Hepatocyte (in vitro differentiated cells): ENCODE results near the gene EXOC6B. TPM values are rescaled to one million over a fixed set of nuclear protein-coding genes. Genes with fewer than 3 reads are reported as not detected.

Experiments
- DNase-seq: peaks from one replicate; pipeline ENCODE4 v3.0.0-alpha.2; 2016; ENCODE audit warnings: low spot score
- H2AFZ ChIP-seq: fragments of 200-600 bp; sonication (generic); 2 replicates; pipeline ENCODE4 v1.6.0; 2016; ENCODE audit warnings: antibody characterized with exemption, mild to moderate bottlenecking
- H3K27ac ChIP-seq: fragments of 200-600 bp; sonication (generic); 2 replicates; pipeline ENCODE4 v1.5.1; 2016; ENCODE audit warnings: mild to moderate bottlenecking
- H3K27me3 ChIP-seq: fragments of 200-600 bp; sonication (generic); 2 replicates; pipeline ENCODE4 v1.6.1; 2016
- H3K36me3 ChIP-seq: fragments of 200-600 bp; sonication (generic); replicated peaks from 2 replicates; pipeline ENCODE4 v1.5.1; 2016; ENCODE audit warnings: low read depth; ENCODE audit not compliant: insufficient read depth
- H3K4me1 ChIP-seq: fragments of 200-600 bp; sonication (generic); 2 replicates; pipeline ENCODE4 v1.5.1; 2016; ENCODE audit warnings: mild to moderate bottlenecking, moderate library complexity; ENCODE audit not compliant: insufficient read depth
- H3K4me2 ChIP-seq: fragments of 200-600 bp; sonication (generic); 2 replicates; pipeline ENCODE4 v1.6.0; 2016
- H3K4me3 ChIP-seq: fragments of 200-600 bp; sonication (generic); 2 replicates; pipeline ENCODE4 v1.5.1; 2016; ENCODE audit warnings: mild to moderate bottlenecking
- H3K79me2 ChIP-seq: fragments of 200-600 bp; sonication (generic); 2 replicates; pipeline ENCODE4 v1.6.0; 2017; ENCODE audit warnings: mild to moderate bottlenecking
- H3K9me2 ChIP-seq: fragments of 200-600 bp; sonication (generic); replicated peaks from 2 replicates; pipeline ENCODE4 v1.6.0; 2017; ENCODE audit warnings: mild to moderate bottlenecking; ENCODE audit not compliant: insufficient read depth
- H3K9me3 ChIP-seq: fragments of 200-600 bp; sonication (generic); 2 replicates; pipeline ENCODE4 v1.5.1; 2016; ENCODE audit warnings: low read depth, mild to moderate bottlenecking
- H4K20me1 ChIP-seq: fragments of 200-600 bp; sonication (generic); 2 replicates; pipeline ENCODE4 v1.6.0; 2016; ENCODE audit warnings: mild to moderate bottlenecking; ENCODE audit not compliant: insufficient read depth, poor library complexity, severe bottlenecking
- CTCF ChIP-seq: fragments of 200-600 bp; sonication (generic); IDR thresholded peaks from 2 replicates; pipeline ENCODE4 v1.5.1; 2016; ENCODE audit warnings: antibody characterized with exemption, mild to moderate bottlenecking; ENCODE audit not compliant: poor library complexity
- EZH2 ChIP-seq: fragments of 200-600 bp; sonication (generic); IDR thresholded peaks from 2 replicates; pipeline ENCODE4 v1.6.1; 2016; ENCODE audit warnings: antibody characterized with exemption, mild to moderate bottlenecking, borderline replicate concordance
- EZH2phosphoT487 ChIP-seq: fragments of 200-600 bp; sonication (generic); IDR thresholded peaks from one replicate; pipeline ENCODE4 v1.6.1; 2018; ENCODE audit warnings: antibody characterized with exemption, mild to moderate bottlenecking, low read depth, moderate library complexity; ENCODE audit not compliant: unreplicated experiment, severe bottlenecking
- WGBS: methylation state at CpG from one replicate; pipeline ENCODE4 v1.1.6; 2016; ENCODE audit warnings: low lambda C conversion rate; ENCODE audit errors: missing lambda C conversion rate; 5-methylcytosine and 5-hydroxymethylcytosine counted together
- polyA plus RNA-seq: library from polyadenylated mRNA; unstranded; fragments of >200 nt; fragmentation: Nextera tagmentation; extraction: Ambion mirVana; gene quantifications from 2 replicates; pipeline ENCODE4 v1.2.1, GENCODE V29; 2016
- total RNA-seq: library from RNA; depleted of rRNA; stranded (reverse); fragments of >200 nt; gene quantifications from 2 replicates; pipeline ENCODE4 v1.2.3, GENCODE V29; 2014

EXOC6B gene
- total and polyA plus RNA-seq, 2 experiments from 2014 or later, result 11.8 to 36.2 TPM

DNA sequence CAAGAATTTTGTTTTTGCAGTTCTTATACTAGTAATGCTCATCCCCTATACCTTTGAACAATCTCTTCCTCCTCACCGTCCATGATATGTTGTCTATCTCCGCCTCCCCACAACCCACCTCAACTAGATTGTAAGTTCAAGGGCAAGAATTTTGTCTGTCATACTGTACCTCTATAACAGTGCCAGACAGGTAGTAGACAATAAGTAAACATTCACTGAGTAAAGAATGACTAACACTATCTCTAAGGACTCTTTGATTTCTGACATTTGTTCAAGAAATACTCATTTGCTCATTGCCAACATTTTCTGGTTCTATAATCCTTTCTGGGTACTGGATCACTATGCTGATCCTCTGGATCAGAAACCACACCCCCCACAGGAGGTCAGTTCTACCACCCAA is 82.4 kb downstream of the EXOC6B start:
- H3K9me2 ChIP-seq, result no peaks in the 10 kb centered on the region
- no peak overlapping the region for H3K4me2 ChIP-seq
- no peaks in the 10 kb centered on the region for H4K20me1 ChIP-seq
- no peak overlapping the region for H2AFZ ChIP-seq
- H3K27ac ChIP-seq, result no peak overlapping the region
- TF ChIP-seq CTCF, result no peak
- no peak for TF ChIP-seq EZH2
- no peak for TF ChIP-seq EZH2phosphoT487
- H3K36me3 ChIP-seq, result no peaks in the 10 kb centered on the region
- 95% methylated on average over 2 of the region's 2 CpGs for WGBS
- H3K4me1 ChIP-seq, result peaks cover 19% of the 10 kb centered on the region
- H3K9me3 ChIP-seq, result no peaks in the 10 kb centered on the region
- no peak overlapping the region for H3K4me3 ChIP-seq
- DNase-seq, result no peak
- peaks cover 13% of the 10 kb centered on the region for H3K79me2 ChIP-seq
- H3K27me3 ChIP-seq, result no peaks in the 10 kb centered on the region

- Histone ChIP-seq H3K4me1 (no peaks in the 10 kb centered on the region), H4K20me1 (no peaks in the 10 kb centered on the region), H3K9me2 (no peaks in the 10 kb centered on the region), H3K79me2 (peaks cover 2% of the 10 kb centered on the region), H3K27me3 (no peaks in the 10 kb centered on the region), H3K27ac (no peak overlapping the region), H3K9me3 (no peaks in the 10 kb centered on the region), H3K4me2 (no peak overlapping the region), H3K4me3 (no peak overlapping the region), H3K36me3 (no peaks in the 10 kb centered on the region), H2AFZ (no peak overlapping the region)
- no peak for DNase-seq
- no peak for TF ChIP-seq CTCF
- no peak for TF ChIP-seq EZH2
- no peak for TF ChIP-seq EZH2phosphoT487
Observed at GRCh38 chr2:72738096-72738495, 87.7 kb downstream of the EXOC6B start.

DNA sequence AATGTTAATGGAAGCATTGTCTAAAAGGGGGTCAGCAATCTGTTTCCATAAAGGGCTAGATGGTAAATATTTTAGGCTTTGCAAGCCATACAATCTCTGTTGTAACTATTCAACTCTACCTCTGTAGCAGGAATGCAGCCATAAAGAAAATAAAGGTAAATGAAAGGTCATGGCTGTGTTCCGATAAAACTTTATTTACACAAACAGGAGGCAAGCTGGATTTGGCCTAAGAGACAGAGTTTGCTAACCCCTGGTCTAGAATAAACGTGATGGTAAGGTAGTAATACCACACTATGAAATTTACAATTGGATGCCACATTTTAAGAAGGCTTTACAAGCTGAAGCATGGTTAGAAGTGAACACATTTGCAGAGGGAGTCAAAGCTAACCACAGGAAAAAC is 91.4 kb downstream of the EXOC6B start:
- no peaks in the 10 kb centered on the region for H3K9me3 ChIP-seq
- H3K79me2 ChIP-seq, result no peaks in the 10 kb centered on the region
- H3K27me3 ChIP-seq, result no peaks in the 10 kb centered on the region
- 81% methylated on average over 2 of the region's 2 CpGs for WGBS
- no peak for TF ChIP-seq CTCF
- no peak for TF ChIP-seq EZH2
- no peak for TF ChIP-seq EZH2phosphoT487
- H3K4me3 ChIP-seq, result no peak overlapping the region
- DNase-seq, result no peak
- no peak overlapping the region for H3K4me2 ChIP-seq
- no peak overlapping the region for H3K27ac ChIP-seq
- H3K9me2 ChIP-seq, result no peaks in the 10 kb centered on the region
- no peaks in the 10 kb centered on the region for H3K36me3 ChIP-seq
- no peaks in the 10 kb centered on the region for H3K4me1 ChIP-seq
- H2AFZ ChIP-seq, result no peak overlapping the region
- no peaks in the 10 kb centered on the region for H4K20me1 ChIP-seq

DNA sequence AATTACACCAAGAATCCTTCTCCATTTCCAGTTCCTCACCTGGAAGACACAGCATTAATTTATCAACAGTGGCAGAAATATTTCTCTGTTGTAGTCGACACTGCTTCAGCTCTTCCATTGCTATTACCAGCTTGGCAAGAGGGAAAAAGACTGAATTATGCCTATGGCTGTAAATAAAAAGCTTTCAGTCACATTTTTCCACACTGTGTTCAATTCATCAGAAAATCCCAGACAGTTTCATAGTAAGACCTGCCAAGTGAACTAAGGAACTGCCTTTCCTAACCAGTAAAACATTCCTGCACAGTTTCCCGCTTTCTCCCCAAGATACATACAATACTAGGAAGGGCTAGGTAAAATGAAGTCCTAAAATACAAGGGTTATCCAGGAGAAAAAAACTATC is 94.7 kb downstream of the EXOC6B start:
- Histone ChIP-seq H3K9me3 (no peaks in the 10 kb centered on the region), H3K27me3 (no peaks in the 10 kb centered on the region), H3K36me3 (no peaks in the 10 kb centered on the region), H3K4me3 (no peak overlapping the region), H3K9me2 (no peaks in the 10 kb centered on the region), H2AFZ (no peak overlapping the region), H3K4me1 (no peaks in the 10 kb centered on the region), H4K20me1 (no peaks in the 10 kb centered on the region), H3K79me2 (peaks cover 6% of the 10 kb centered on the region), H3K4me2 (no peak overlapping the region), H3K27ac (peak overlapping the region; percentile 3)
- DNase-seq, result no peak
- 81% methylated on average over 2 of the region's 2 CpGs for WGBS
- no peak for TF ChIP-seq CTCF
- no peak for TF ChIP-seq EZH2
- no peak for TF ChIP-seq EZH2phosphoT487
